Calu3 (cell line): ENCODE data around the gene KCNK3. TPM values are rescaled to one million over a fixed set of nuclear protein-coding genes. Genes with fewer than 3 reads are reported as not detected.

Source experiments
- BruUV-seq: library from RNA; stranded (reverse); fragments of 400-500 nt; replicated peaks from 2 replicates; lab custom pipeline; 2021; lab: Mats Ljungman, UMichigan
- CTCF ChIA-PET: fragments of 300-600 bp; sonication (Branson Sonifier 250); formaldehyde crosslinking; loops from one replicate; lab custom pipeline; 2022; ENCODE audit warnings: antibody characterized with exemption; lab: Charles Lee
- DNase-seq: peaks from one replicate; pipeline ENCODE4 v3.0.0; 2022
- H3K27ac Mint-ChIP-seq: one replicate; pipeline ENCODE4 v1.8.0; 2022; ENCODE audit warnings: mixed read lengths; ENCODE audit not compliant: unreplicated experiment
- H3K27me3 Mint-ChIP-seq: one replicate; pipeline ENCODE4 v1.8.0; 2022; ENCODE audit warnings: mixed read lengths; ENCODE audit not compliant: unreplicated experiment
- H3K36me3 Mint-ChIP-seq: one replicate; pipeline ENCODE4 v1.8.0; 2022; ENCODE audit warnings: mild to moderate bottlenecking, moderate library complexity, mixed read lengths; ENCODE audit not compliant: insufficient read depth, unreplicated experiment
- H3K4me1 Mint-ChIP-seq: one replicate; pipeline ENCODE4 v1.8.0; 2022; ENCODE audit warnings: mild to moderate bottlenecking, low read depth, mixed read lengths; ENCODE audit not compliant: unreplicated experiment
- H3K4me3 Mint-ChIP-seq: one replicate; pipeline ENCODE4 v1.8.0; 2022; ENCODE audit warnings: mild to moderate bottlenecking, low read depth, moderate library complexity, mixed read lengths; ENCODE audit not compliant: unreplicated experiment
- H3K9me3 Mint-ChIP-seq: one replicate; pipeline ENCODE4 v1.8.0; 2022; ENCODE audit warnings: low read depth, mixed read lengths; ENCODE audit not compliant: unreplicated experiment
- CTCF ChIP-seq: fragments of 200-600 bp; IDR thresholded peaks from one replicate; pipeline ENCODE4 v1.8.0; 2022; ENCODE audit warnings: antibody characterized with exemption; ENCODE audit not compliant: unreplicated experiment
- intact Hi-C: fragments of 100-400 bp; cut with micrococcal nuclease; formaldehyde crosslinking; loops from one replicate; pipeline ENCODE4 v1.10.0; 2022; ENCODE audit not compliant: unreplicated experiment
- total RNA-seq: library from RNA; stranded (reverse); gene quantifications from 2 replicates; pipeline ENCODE4 v1.2.3, GENCODE V29; 2022

KCNK3 gene
- total RNA-seq, 1 experiment from 2014 or later, result not detected

- Mint-ChIP-seq H3K36me3 (no peaks in the 10 kb centered on the region), H3K9me3 (no peaks in the 10 kb centered on the region), H3K4me1 (no peaks in the 10 kb centered on the region), H3K4me3 (no peak overlapping the region), H3K27me3 (peaks cover 99% of the 10 kb centered on the region), H3K27ac (no peak overlapping the region)
- CTCF ChIA-PET, result interaction anchor here (0.6 to 1.0 kb wide), 2 partner anchors 13 to 85 kb away, joined by 3 to 5 read pairs; no protein-coding TSS in a partner anchor
- BruUV-seq, result no TSS peak
- no peak for DNase-seq
- intact Hi-C loops, result no loop called here
- no peak for TF ChIP-seq CTCF
Observed at GRCh38 chr2:26650713-26651469, 41.6 kb upstream of the KCNK3 start.

- DNase-seq, result no peak
- no TSS peak for BruUV-seq
- intact Hi-C loops, result no loop called here
- no peak for TF ChIP-seq CTCF
- H3K4me3 Mint-ChIP-seq, result no peak overlapping the region
- H3K9me3 Mint-ChIP-seq, result no peaks in the 10 kb centered on the region
- CTCF ChIA-PET, result no interaction called here
- no peak overlapping the region for H3K27ac Mint-ChIP-seq
- peaks cover 93% of the 10 kb centered on the region for H3K27me3 Mint-ChIP-seq
- H3K36me3 Mint-ChIP-seq, result no peaks in the 10 kb centered on the region
- H3K4me1 Mint-ChIP-seq, result no peaks in the 10 kb centered on the region
Observed at GRCh38 chr2:26651470-26651771, 41.1 kb upstream of the KCNK3 start.

GRCh38 chr2:26651799-26652198, 40.7 kb upstream of the KCNK3 start:
- no TSS peak for BruUV-seq
- Mint-ChIP-seq H3K27me3 (peaks cover 90% of the 10 kb centered on the region), H3K9me3 (no peaks in the 10 kb centered on the region), H3K27ac (no peak overlapping the region), H3K4me1 (no peaks in the 10 kb centered on the region), H3K36me3 (no peaks in the 10 kb centered on the region), H3K4me3 (no peak overlapping the region)
- intact Hi-C loops, result no loop called here
- CTCF ChIA-PET, result no interaction called here
- DNase-seq, result no peak
- no peak for TF ChIP-seq CTCF

- intact Hi-C loops, result no loop called here
- no peak for DNase-seq
- no peaks in the 10 kb centered on the region for H3K4me1 Mint-ChIP-seq
- no peaks in the 10 kb centered on the region for H3K9me3 Mint-ChIP-seq
- H3K27ac Mint-ChIP-seq, result no peak overlapping the region
- no TSS peak for BruUV-seq
- no peak for TF ChIP-seq CTCF
- CTCF ChIA-PET, result no interaction called here
- H3K27me3 Mint-ChIP-seq, result peaks cover 83% of the 10 kb centered on the region
- no peaks in the 10 kb centered on the region for H3K36me3 Mint-ChIP-seq
- H3K4me3 Mint-ChIP-seq, result no peak overlapping the region
Observed at GRCh38 chr2:26652361-26653041, 40.0 kb upstream of the KCNK3 start.
